Stimulated activated naive CD4-positive, alpha-beta T cell treated with Interleukin-2 at 50 U/mL for 16 hours (primary cell): Measurements from ENCODE around the gene PLAC9.
"Not testable (repeated sequence)": the region's sequence is repeated elsewhere in the genome, so short reads cannot be mapped to it uniquely, and the experiment has no call there.

Experiments
- DNase-seq: peaks from one replicate; lab custom pipeline; 2025; lab: John Stamatoyannopoulos, UW

PLAC9 gene

GRCh38 chr10:80139265-80139664 is 6.7 kb downstream of the PLAC9 start:
- DNase-seq: no peak

GRCh38 chr10:80140251-80140650 is 7.7 kb downstream of the PLAC9 start:
- no peak for DNase-seq

GRCh38 chr10:80141696-80142460 is 9.3 kb downstream of the PLAC9 start:
- DNase-seq: no peak

- DNase-seq: peak; percentile 44
Measured at GRCh38 chr10:80144067-80144695, 11.7 kb downstream of the PLAC9 start.

GRCh38 chr10:80144696-80145131 is 12.2 kb downstream of the PLAC9 start:
- DNase-seq: no peak

GRCh38 chr10:80145406-80146308 is 13.1 kb downstream of the PLAC9 start:
- DNase-seq: not testable (repeated sequence)

GRCh38 chr10:80146918-80147317 is 14.4 kb downstream of the PLAC9 start:
- no peak for DNase-seq

- no peak for DNase-seq
Measured at GRCh38 chr10:80148166-80148805, 15.8 kb downstream of the PLAC9 start.

- DNase-seq: no peak
Measured at GRCh38 chr10:80149123-80149522, 16.6 kb downstream of the PLAC9 start.

- DNase-seq: no peak
Measured at GRCh38 chr10:80150172-80150571, 17.6 kb downstream of the PLAC9 start.

GRCh38 chr10:80152820-80153219 is 20.3 kb downstream of the PLAC9 start:
- no peak for DNase-seq

- no peak for DNase-seq
Measured at GRCh38 chr10:80153460-80153859, 20.9 kb downstream of the PLAC9 start.

- DNase-seq: no peak
Measured at GRCh38 chr10:80154626-80154977, 22.1 kb downstream of the PLAC9 start.

GRCh38 chr10:80154978-80155695 is 22.6 kb downstream of the PLAC9 start:
- DNase-seq: no peak

GRCh38 chr10:80155696-80156215 is 23.2 kb downstream of the PLAC9 start:
- DNase-seq: no peak

GRCh38 chr10:80156216-80156615 is 23.7 kb downstream of the PLAC9 start:
- DNase-seq: no peak

- DNase-seq: no peak
Measured at GRCh38 chr10:80157561-80157960, 25.0 kb downstream of the PLAC9 start.

GRCh38 chr10:80158126-80158525 is 25.6 kb downstream of the PLAC9 start:
- DNase-seq: no peak

- DNase-seq: no peak
Measured at GRCh38 chr10:80158598-80159127, 26.1 kb downstream of the PLAC9 start.

GRCh38 chr10:80159166-80159873 is 26.8 kb downstream of the PLAC9 start:
- DNase-seq: no peak
